Activated CD8-positive, alpha-beta memory T cell treated with anti-CD3 and anti-CD28 coated beads, Interleukin-2, amount 50 U/mL, for 24 hours (primary cell): Measurements from ENCODE around the gene ULBP2.
"Not testable (repeated sequence)": the region's sequence is repeated elsewhere in the genome, so short reads cannot be mapped to it uniquely, and the experiment has no call there.

Experiments used
- DNase-seq: peaks from one replicate; pipeline ENCODE4 v3.0.0-alpha.2; 2020; ENCODE audit errors: extremely low read depth

ULBP2 gene

GRCh38 chr6:149925974-149926777, 15.6 kb upstream of the ULBP2 start:
- DNase-seq: peak; percentile 43

GRCh38 chr6:149927025-149927424, 14.8 kb upstream of the ULBP2 start:
- DNase-seq: not testable (repeated sequence)

GRCh38 chr6:149929422-149929821, 12.4 kb upstream of the ULBP2 start:
- DNase-seq: no peak

GRCh38 chr6:149931501-149931900, 10.3 kb upstream of the ULBP2 start:
- DNase-seq: no peak

- DNase-seq: no peak
Measured at GRCh38 chr6:149933036-149933435, 8.8 kb upstream of the ULBP2 start.

GRCh38 chr6:149933461-149933860, 8.4 kb upstream of the ULBP2 start:
- no peak for DNase-seq

- peak; percentile 47 for DNase-seq
Measured at GRCh38 chr6:149934249-149935156, 7.3 kb upstream of the ULBP2 start.

- no peak for DNase-seq
Measured at GRCh38 chr6:149935246-149935645, 6.6 kb upstream of the ULBP2 start.

GRCh38 chr6:149935668-149936067, 6.1 kb upstream of the ULBP2 start:
- DNase-seq: no peak

GRCh38 chr6:149936743-149937142, 5.1 kb upstream of the ULBP2 start:
- DNase-seq: no peak

- DNase-seq: not testable (repeated sequence)
Measured at GRCh38 chr6:149938013-149938570, 3.7 kb upstream of the ULBP2 start.

- DNase-seq: no peak
Measured at GRCh38 chr6:149938571-149939355, 3.1 kb upstream of the ULBP2 start.

- DNase-seq: no peak
Measured at GRCh38 chr6:149939356-149939648, 2.5 kb upstream of the ULBP2 start.

GRCh38 chr6:149939909-149940671, 1.7 kb upstream of the ULBP2 start:
- DNase-seq: no peak

GRCh38 chr6:149940672-149940982, 1.2 kb upstream of the ULBP2 start:
- no peak for DNase-seq

- DNase-seq: no peak
Measured at GRCh38 chr6:149942461-149942829, 631 bp downstream of the ULBP2 start.

GRCh38 chr6:149943321-149943720, 1.5 kb downstream of the ULBP2 start:
- DNase-seq: not testable (repeated sequence)

GRCh38 chr6:149945276-149945675, 3.5 kb downstream of the ULBP2 start:
- not testable (repeated sequence) for DNase-seq

GRCh38 chr6:149946631-149947030, 4.8 kb downstream of the ULBP2 start:
- not testable (repeated sequence) for DNase-seq

GRCh38 chr6:149947533-149947932, 5.7 kb downstream of the ULBP2 start:
- DNase-seq: not testable (repeated sequence)

GRCh38 chr6:149948011-149948410, 6.2 kb downstream of the ULBP2 start:
- DNase-seq: no peak
